CD14-positive monocyte (primary cell): ENCODE measurements around the gene CAD. TPM values are rescaled to one million over a fixed set of nuclear protein-coding genes. Genes with fewer than 3 reads are reported as not detected.

Experiments used
- DNase-seq, 3 donors: peaks; one replicate each; pipeline ENCODE4 v3.0.0-alpha.2; 2011 to 2022
- H2AFZ ChIP-seq: 2 replicates; pipeline ENCODE4 v1.6.0; 2012; ENCODE audit warnings: mild to moderate bottlenecking, low read depth, low read length, inconsistent platforms; ENCODE audit not compliant: insufficient read depth, poor library complexity, severe bottlenecking
- H3K27ac ChIP-seq, 2 donors: 1 replicate in 1 of 2; 2 replicates in 1 of 2; pipeline ENCODE4 v1.5.1; 2012 to 2013; ENCODE audit warnings: low read length in 2 of 2, control low read depth in 1 of 2, inconsistent platforms in 1 of 2, low read depth in 1 of 2, mild to moderate bottlenecking in 1 of 2
- H3K27me3 ChIP-seq, 2 donors: one replicate each; pipeline versions ENCODE4 v1.6.0 to v1.6.1; 2011 to 2013; ENCODE audit warnings: low read length in 2 of 2; ENCODE audit not compliant: control insufficient read depth in 2 of 2, insufficient read depth in 2 of 2
- H3K36me3 ChIP-seq, 2 donors: replicated peaks in 1 of 2; 1 replicate in 1 of 2; 2 replicates in 1 of 2; pipeline versions ENCODE4 v1.5.1 to v1.6.1; 2012 to 2013; ENCODE audit warnings: low read length in 2 of 2, control low read depth in 1 of 2, inconsistent platforms in 1 of 2, mild to moderate bottlenecking in 1 of 2; ENCODE audit not compliant: insufficient read depth in 2 of 2, control insufficient read depth in 1 of 2
- H3K4me1 ChIP-seq, 2 donors: 1 replicate in 1 of 2; 2 replicates in 1 of 2; pipeline versions ENCODE4 v1.5.1 to v1.6.1; 2012 to 2013; ENCODE audit warnings: low read length in 2 of 2, control low read depth in 1 of 2, inconsistent platforms in 1 of 2, mild to moderate bottlenecking in 1 of 2, moderate library complexity in 1 of 2; ENCODE audit not compliant: insufficient read depth in 2 of 2, control insufficient read depth in 1 of 2
- H3K4me2 ChIP-seq: replicated peaks from 2 replicates; pipeline ENCODE3; 2012; ENCODE audit warnings: low read length, moderate library complexity, mild to moderate bottlenecking; ENCODE audit not compliant: poor library complexity, severe bottlenecking; ENCODE audit errors: extremely low read depth
- H3K4me3 ChIP-seq, 3 experiments: fragments of 200-600 bp in 1 of 3; sonication (generic) in 1 of 3; replicated peaks in 1 of 3; 1 replicate in 2 of 3; 2 replicates in 1 of 3; pipeline ENCODE4 v1.5.1; 2011 to 2013; ENCODE audit warnings: low read length in 3 of 3, mild to moderate bottlenecking in 3 of 3, control low read depth in 2 of 3, low read depth in 2 of 3, inconsistent platforms in 1 of 3, moderate library complexity in 1 of 3
- H3K79me2 ChIP-seq: 2 replicates; pipeline ENCODE4 v1.6.0; 2012; ENCODE audit warnings: mild to moderate bottlenecking, control low read depth, inconsistent platforms, low read length, moderate library complexity; ENCODE audit not compliant: insufficient read depth
- H3K9ac ChIP-seq: 2 replicates; pipeline ENCODE4 v1.6.0; 2017; ENCODE audit warnings: low read length, mild to moderate bottlenecking; ENCODE audit not compliant: insufficient read depth, poor library complexity, severe bottlenecking
- H3K9me3 ChIP-seq, 2 donors: replicated peaks in 1 of 2; 1 replicate in 1 of 2; 2 replicates in 1 of 2; pipeline versions ENCODE4 v1.5.1 to v1.6.1; 2012 to 2013; ENCODE audit warnings: low read length in 2 of 2, control low read depth in 1 of 2; ENCODE audit not compliant: control insufficient read depth in 1 of 2, insufficient read depth in 1 of 2
- H4K20me1 ChIP-seq: 2 replicates; pipeline ENCODE4 v1.6.0; 2012; ENCODE audit warnings: mild to moderate bottlenecking, low read length, control low read depth, moderate library complexity; ENCODE audit not compliant: insufficient read depth
- H3K27ac Mint-ChIP-seq, 7 donors: one replicate each; pipeline ENCODE4 v1.8.0; 2020; ENCODE audit warnings: mild to moderate bottlenecking in 7 of 7, mixed read lengths in 7 of 7, moderate library complexity in 6 of 7, inconsistent platforms in 2 of 7
- H3K27me3 Mint-ChIP-seq, 3 donors: one replicate each; pipeline ENCODE4 v1.8.0; 2021 to 2022; ENCODE audit warnings: low read depth in 3 of 3, mild to moderate bottlenecking in 3 of 3, mixed read lengths in 3 of 3, moderate library complexity in 3 of 3, inconsistent platforms in 1 of 3
- H3K36me3 Mint-ChIP-seq, 2 donors: one replicate each; pipeline ENCODE4 v1.8.0; 2020; ENCODE audit warnings: mixed read lengths in 2 of 2, inconsistent platforms in 1 of 2, mild to moderate bottlenecking in 1 of 2
- H3K4me1 Mint-ChIP-seq: one replicate; pipeline ENCODE4 v1.8.0; 2020; ENCODE audit warnings: mild to moderate bottlenecking, mixed read lengths
- H3K4me3 Mint-ChIP-seq, 2 donors: one replicate each; pipeline ENCODE4 v1.8.0; 2020; ENCODE audit warnings: mild to moderate bottlenecking in 2 of 2, mixed read lengths in 2 of 2, moderate library complexity in 1 of 2
- H3K9me3 Mint-ChIP-seq, 7 donors: one replicate each; pipeline ENCODE4 v1.8.0; 2020 to 2022; ENCODE audit warnings: mixed read lengths in 7 of 7, mild to moderate bottlenecking in 6 of 7, moderate library complexity in 6 of 7, inconsistent platforms in 2 of 7
- CTCF ChIP-seq: fragments of 200-600 bp; IDR thresholded peaks from one replicate; pipeline ENCODE4 v1.8.0; 2022; ENCODE audit warnings: antibody characterized with exemption, mild to moderate bottlenecking
- WGBS: methylation state at CpG from one replicate; pipeline ENCODE4 v1.1.5; 2013; ENCODE audit warnings: missing lambda C conversion rate; ENCODE audit not compliant: insufficient coverage; 5-methylcytosine and 5-hydroxymethylcytosine counted together
- intact Hi-C, 2 donors: fragments of 100-400 bp; cut with micrococcal nuclease; formaldehyde crosslinking; loops; one replicate each; pipeline versions ENCODE4 v1.15.0 to v1.15.1; 2023
- polyA plus RNA-seq, 3 donors: library from polyadenylated mRNA; depleted of rRNA in 1 of 3; unstranded in 2 of 3; stranded (reverse) in 1 of 3; fragments of 300-500 nt in 2 of 3; fragments of >200 nt in 1 of 3; fragmentation: Illumina TruSeq in 2 of 3; gene quantifications; 1 replicate in 2 of 3; 2 replicates in 1 of 3; pipeline ENCODE4 v1.2.3, GENCODE V29; 2012 to 2021

The CAD gene
- polyA plus RNA-seq, 3 donors = 0.71 to 17.3 (median 1.7) TPM

- no peak for DNase-seq
- Histone ChIP-seq H3K4me3 (no peak overlapping the region), H3K9me3 (peaks cover 0 to 2% of the 10 kb centered on the region in 2 donors), H3K79me2 (no peaks in the 10 kb centered on the region), H3K4me2 (no peak overlapping the region), H4K20me1 (no peaks in the 10 kb centered on the region), H3K36me3 (no peaks in the 10 kb centered on the region), H3K27ac (no peak overlapping the region), H3K27me3 (peaks cover 10 to 28% of the 10 kb centered on the region in 2 donors), H3K4me1 (no peaks in the 10 kb centered on the region), H2AFZ (no peak overlapping the region), H3K9ac (no peak overlapping the region)
- Mint-ChIP-seq H3K4me1 (no peaks in the 10 kb centered on the region), H3K27ac (no peak overlapping the region), H3K4me3 (no peak overlapping the region), H3K27me3 (peaks cover 33 to 55% (median 43%) of the 10 kb centered on the region in 3 donors), H3K9me3 (peaks cover 0 to under 1% (median 0%) of the 10 kb centered on the region in 7 donors), H3K36me3 (peaks cover 0 to 2% of the 10 kb centered on the region in 2 donors)
- intact Hi-C loops = no loop called here
- 50% methylated on average over 1 of the region's 1 CpG for WGBS
- TF ChIP-seq CTCF = no peak
These were observed 38.5 kb downstream of the CAD start for GRCh38 chr2:27255660-27256059.

- WGBS = 84% methylated on average over 3 of the region's 7 CpGs
- no peak overlapping the region for H3K4me3 Mint-ChIP-seq
- H3K9me3 Mint-ChIP-seq = peaks cover 0 to 6% (median 4%) of the 10 kb centered on the region in 7 donors
These were observed 39.8 kb downstream of the CAD start for GRCh38 chr2:27256855-27257454.

More at GRCh38 chr2:27256855-27257454, 39.8 kb downstream of the CAD start:
- Histone ChIP-seq H3K79me2 (no peaks in the 10 kb centered on the region), H4K20me1 (no peaks in the 10 kb centered on the region), H3K27me3 (peaks cover 23 to 39% of the 10 kb centered on the region in 2 donors), H3K27ac (no peak overlapping the region), H3K4me3 (no peak overlapping the region), H3K4me2 (no peak overlapping the region), H2AFZ (no peak overlapping the region), H3K9me3 (peaks cover 0 to 12% of the 10 kb centered on the region in 2 donors), H3K36me3 (no peaks in the 10 kb centered on the region), H3K9ac (no peak overlapping the region), H3K4me1 (peaks cover 0 to 3% of the 10 kb centered on the region in 2 donors)
- Mint-ChIP-seq H3K27ac (no peak overlapping the region), H3K36me3 (peaks cover 0 to 12% of the 10 kb centered on the region in 2 donors), H3K27me3 (peaks cover 39 to 60% (median 48%) of the 10 kb centered on the region in 3 donors), H3K4me1 (peaks cover 5% of the 10 kb centered on the region)
- intact Hi-C loops = no loop called here
- TF ChIP-seq CTCF = no peak
- DNase-seq = no peak
